Ascending aorta (tissue), 2 donors: ENCODE measurements around the gene NPHP3. TPM values are rescaled to one million over a fixed set of nuclear protein-coding genes. Genes with fewer than 3 reads are reported as not detected.
"Not testable (repeated sequence)": the region's sequence is repeated elsewhere in the genome, so short reads cannot be mapped to it uniquely, and the experiment has no call there.

Experiments used
- DNase-seq, 2 donors: peaks; one replicate each; pipeline ENCODE4 v3.0.0-alpha.2; 2019; ENCODE audit warnings: low spot score in 2 of 2
- H3K27ac ChIP-seq, 2 donors: fragments of 200-600 bp; sonication (generic); one replicate each; pipeline ENCODE4 v1.5.1; 2016 to 2017; ENCODE audit warnings: mild to moderate bottlenecking in 1 of 2
- H3K27me3 ChIP-seq: fragments of 200-600 bp; sonication (generic); one replicate; pipeline ENCODE4 v1.5.1; 2017
- H3K36me3 ChIP-seq, 2 donors: fragments of 200-600 bp; sonication (generic); one replicate each; pipeline ENCODE4 v1.5.1; 2016
- H3K4me1 ChIP-seq, 2 donors: fragments of 200-600 bp; sonication (generic); one replicate each; pipeline ENCODE4 v1.5.1; 2016 to 2017; ENCODE audit warnings: mild to moderate bottlenecking in 1 of 2
- H3K4me3 ChIP-seq, 2 donors: fragments of 200-600 bp; sonication (generic); one replicate each; pipeline ENCODE4 v1.5.1; 2016 to 2017; ENCODE audit warnings: mild to moderate bottlenecking in 1 of 2
- H3K9me3 ChIP-seq, 2 donors: fragments of 200-600 bp; sonication (generic); one replicate each; pipeline ENCODE4 v1.5.1; 2016
- CTCF ChIP-seq, 3 experiments: fragments of 200-600 bp in 2 of 3; fragments of 450-650 bp in 1 of 3; sonication (generic) in 2 of 3; IDR thresholded peaks; one replicate each; pipeline ENCODE4 v1.5.1; 2016 to 2019; ENCODE audit warnings: antibody characterized with exemption in 3 of 3, mild to moderate bottlenecking in 1 of 3, moderate library complexity in 1 of 3
- intact Hi-C: fragments of 100-400 bp; cut with DNase I; formaldehyde crosslinking; loops from one replicate; pipeline ENCODE4 v1.15.1; 2023
- total RNA-seq: library from RNA; depleted of rRNA; stranded (reverse); fragments of >200 nt; gene quantifications from one replicate; pipeline ENCODE4 v1.1.0, GENCODE V29; 2016

Gene NPHP3
- total RNA-seq: 11.9 TPM

GRCh38 chr3:132722165-132723023 is at the start of gene NPHP3:
Gene NPHP3 (minus strand): TSS chr3:132722409. CDS start chr3:132722355, 54 bp downstream.
- Histone ChIP-seq H3K4me1 (peaks cover 6 to 17% of the 10 kb centered on the region in 2 donors), H3K9me3 (no peaks in the 10 kb centered on the region), H3K27me3 (no peaks in the 10 kb centered on the region), H3K4me3 (peak within 1 kb of the TSS; percentile 85 to 96), H3K27ac (peak within 1 kb of the TSS; percentile 93 to 97), H3K36me3 (peaks cover 5 to 11% of the 10 kb centered on the region in 2 donors)
- intact Hi-C loops: loop anchor here (1.0 to 5.0 kb wide), 6 partner anchors 63 to 1830 kb away; partner anchors contain the start of genes ACAD11, ATP2C1, CDV3 and CEP63
- no peak for TF ChIP-seq CTCF (IDR thresholded peaks at IDR 0.05)
- DNase-seq: peak; percentile 88 to 98

- TF ChIP-seq CTCF (IDR thresholded peaks at IDR 0.05): no peak
Observed at GRCh38 chr3:132758740-132759139, 36.5 kb upstream of the NPHP3 start.

GRCh38 chr3:132756108-132756650 is 34.0 kb upstream of the NPHP3 start:
- no peak overlapping the region for H3K4me3 ChIP-seq

More at GRCh38 chr3:132758740-132759139, 36.5 kb upstream of the NPHP3 start:
- Histone ChIP-seq H3K27me3 (no peaks in the 10 kb centered on the region), H3K4me1 (no peaks in the 10 kb centered on the region), H3K36me3 (no peaks in the 10 kb centered on the region), H3K9me3 (no peaks in the 10 kb centered on the region), H3K27ac (no peak overlapping the region), H3K4me3 (no peak overlapping the region)
- intact Hi-C loops: no loop called here
- no peak for DNase-seq

GRCh38 chr3:132753946-132754345 is 31.7 kb upstream of the NPHP3 start:
- Histone ChIP-seq H3K36me3 (no peaks in the 10 kb centered on the region), H3K4me1 (no peaks in the 10 kb centered on the region), H3K9me3 (no peaks in the 10 kb centered on the region), H3K4me3 (no peak overlapping the region), H3K27me3 (no peaks in the 10 kb centered on the region), H3K27ac (no peak overlapping the region)
- TF ChIP-seq CTCF (IDR thresholded peaks at IDR 0.05): no peak
- intact Hi-C loops: no loop called here
- DNase-seq: no peak

More at GRCh38 chr3:132756108-132756650, 34.0 kb upstream of the NPHP3 start:
- Histone ChIP-seq H3K27ac (no peak overlapping the region), H3K36me3 (no peaks in the 10 kb centered on the region), H3K9me3 (no peaks in the 10 kb centered on the region), H3K4me1 (no peaks in the 10 kb centered on the region), H3K27me3 (no peaks in the 10 kb centered on the region)
- intact Hi-C loops: no loop called here
- DNase-seq: no peak
- no peak for TF ChIP-seq CTCF (IDR thresholded peaks at IDR 0.05)

- no peak for TF ChIP-seq CTCF (IDR thresholded peaks at IDR 0.05)
Observed at GRCh38 chr3:132749786-132750185, 27.6 kb upstream of the NPHP3 start.

GRCh38 chr3:132746720-132747119 is 24.5 kb upstream of the NPHP3 start:
- DNase-seq, H3K9me3 ChIP-seq, intact Hi-C loops, H3K4me3 ChIP-seq, H3K27ac ChIP-seq, H3K4me1 ChIP-seq, H3K27me3 ChIP-seq, H3K36me3 ChIP-seq: not testable (repeated sequence)

More at GRCh38 chr3:132749786-132750185, 27.6 kb upstream of the NPHP3 start:
- intact Hi-C loops: no loop called here
- Histone ChIP-seq H3K36me3 (no peaks in the 10 kb centered on the region), H3K9me3 (no peaks in the 10 kb centered on the region), H3K4me1 (no peaks in the 10 kb centered on the region), H3K4me3 (no peak overlapping the region), H3K27ac (no peak overlapping the region), H3K27me3 (no peaks in the 10 kb centered on the region)
- DNase-seq: no peak
